Measurements from ENCODE around the gene APOBEC3H. TPM values are rescaled to one million over a fixed set of nuclear protein-coding genes. Genes with fewer than 3 reads are reported as not detected.

APOBEC3H gene
- total RNA-seq, 1 experiment from 2014 or later: 1.8 TPM

- no peak for TF ChIP-seq SRF (IDR thresholded peaks at IDR 0.05; ENCODE audit: low read depth)
- no peak for TF ChIP-seq ZFX (IDR thresholded peaks at IDR 0.05)
- no peak for TF ChIP-seq FOSL1 (IDR thresholded peaks at IDR 0.05; ENCODE audit: low read depth)
- no peak for TF ChIP-seq POLR2AphosphoS5 (IDR thresholded peaks at IDR 0.05; ENCODE audit: low read depth, low read length)
Measured at GRCh38 chr22:39091126-39092081, 5.6 kb upstream of the APOBEC3H start.

DNA sequence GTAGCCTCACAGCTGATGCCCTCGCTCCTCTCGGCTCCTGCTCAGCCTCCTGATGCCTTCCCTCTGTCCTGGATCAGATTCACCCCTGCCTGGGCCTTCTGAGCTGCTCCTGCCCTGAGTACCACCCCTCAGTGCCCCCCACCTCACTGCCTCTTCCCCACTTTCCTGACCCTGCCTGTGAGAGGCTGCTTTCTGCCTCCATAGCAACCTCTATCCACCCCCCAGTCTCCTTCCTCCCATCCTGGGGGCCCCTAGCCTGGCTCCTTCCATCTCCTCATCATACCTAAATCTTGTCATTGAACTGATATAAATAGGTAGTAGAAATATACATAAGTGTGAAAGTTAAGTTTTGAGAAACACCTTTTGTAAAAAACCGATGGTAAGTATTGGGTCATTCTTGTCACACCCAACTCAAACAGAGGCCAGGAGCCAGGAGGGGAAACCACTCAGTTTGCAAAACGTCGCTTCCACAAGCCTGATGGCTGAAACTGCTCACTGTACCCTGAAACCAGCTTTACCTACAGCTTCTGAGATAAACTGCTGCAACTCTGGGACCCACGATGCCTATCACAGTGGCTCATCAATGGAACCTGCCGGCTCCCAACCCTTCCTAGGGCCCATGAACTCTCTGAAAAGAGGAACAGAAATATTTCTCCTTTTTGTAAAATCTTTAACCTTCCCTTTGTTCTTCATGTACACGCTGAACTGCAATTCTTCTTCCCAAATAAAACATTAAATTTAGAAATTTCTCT, 4.8 kb upstream of the APOBEC3H start:
- Histone ChIP-seq H3K9me3 (ENCODE audit: control insufficient read depth in 1 of 2, insufficient read depth in 1 of 2, low read depth in 1 of 2, low read length in 2 of 2) (no peaks in the 10 kb centered on the region), H2AFZ (ENCODE audit: low read depth, low read length, poor library complexity, severe bottlenecking) (no peak overlapping the region), H3K4me2 (ENCODE audit: low read length) (no peak overlapping the region), H4K20me1 (ENCODE audit: insufficient read depth) (no peaks in the 10 kb centered on the region), H3K79me2 (ENCODE audit: insufficient read depth, low read length) (no peaks in the 10 kb centered on the region), H3K4me1 (ENCODE audit: control insufficient read depth in 1 of 2, insufficient read depth in 2 of 2, low read length in 2 of 2) (peaks cover 9 to 13% of the 10 kb centered on the region in 2 experiments), H3K9ac (ENCODE audit: low read length) (no peak overlapping the region), H3K27me3 (ENCODE audit: insufficient read depth, low read length) (no peaks in the 10 kb centered on the region), H3K36me3 (ENCODE audit: control insufficient read depth in 1 of 2, insufficient read depth in 2 of 2, low read length in 2 of 2) (no peaks in the 10 kb centered on the region), H3K27ac (ENCODE audit: low read depth, low read length) (no peak overlapping the region), H3K9me2 (ENCODE audit: insufficient read depth) (no peaks in the 10 kb centered on the region), H3K4me3 (replicated peaks in 1 of 2; ENCODE audit: low read depth in 1 of 2, low read length in 2 of 2) (no peak overlapping the region)
- CTCF ChIA-PET: no interaction called here
- RAD21 ChIA-PET (ENCODE audit: low non-redundant PET in 1 of 2, low total read pairs in 2 of 2, uncharacterized antibody in 2 of 2, unreplicated experiment in 2 of 2): no interaction called here
- intact Hi-C loops (cut with micrococcal nuclease): no loop called here
- POLR2A ChIA-PET: no interaction called here
- DNase-seq (ENCODE audit: low read depth, low spot score) (no peak), ATAC-seq (no peak)
- BruUV-seq (replicated peaks): no TSS peak
- TF ChIP-seq YY1 (IDR thresholded peaks at IDR 0.05; ENCODE audit: extremely low read depth, insufficient replicate concordance, low read depth, low read length) (no peak), FOSL1 (IDR thresholded peaks at IDR 0.05; ENCODE audit: low read depth) (no peak), ELF1 (IDR thresholded peaks at IDR 0.05; ENCODE audit: borderline replicate concordance, low read depth) (no peak), RAD21 (IDR thresholded peaks at IDR 0.05; ENCODE audit: low read depth) (no peak), EGR1 (IDR thresholded peaks at IDR 0.05; ENCODE audit: low read depth) (no peak), SIN3A (IDR thresholded peaks at IDR 0.05; ENCODE audit: low read depth) (no peak), SP1 (IDR thresholded peaks at IDR 0.05; ENCODE audit: low read depth) (no peak), JUND (IDR thresholded peaks at IDR 0.05) (no peak), EZH2phosphoT487 (IDR thresholded peaks at IDR 0.05; ENCODE audit: borderline replicate concordance) (no peak), CEBPB (IDR thresholded peaks at IDR 0.05; ENCODE audit: low read depth) (no peak)
- TF ChIP-seq, protein P1, sequence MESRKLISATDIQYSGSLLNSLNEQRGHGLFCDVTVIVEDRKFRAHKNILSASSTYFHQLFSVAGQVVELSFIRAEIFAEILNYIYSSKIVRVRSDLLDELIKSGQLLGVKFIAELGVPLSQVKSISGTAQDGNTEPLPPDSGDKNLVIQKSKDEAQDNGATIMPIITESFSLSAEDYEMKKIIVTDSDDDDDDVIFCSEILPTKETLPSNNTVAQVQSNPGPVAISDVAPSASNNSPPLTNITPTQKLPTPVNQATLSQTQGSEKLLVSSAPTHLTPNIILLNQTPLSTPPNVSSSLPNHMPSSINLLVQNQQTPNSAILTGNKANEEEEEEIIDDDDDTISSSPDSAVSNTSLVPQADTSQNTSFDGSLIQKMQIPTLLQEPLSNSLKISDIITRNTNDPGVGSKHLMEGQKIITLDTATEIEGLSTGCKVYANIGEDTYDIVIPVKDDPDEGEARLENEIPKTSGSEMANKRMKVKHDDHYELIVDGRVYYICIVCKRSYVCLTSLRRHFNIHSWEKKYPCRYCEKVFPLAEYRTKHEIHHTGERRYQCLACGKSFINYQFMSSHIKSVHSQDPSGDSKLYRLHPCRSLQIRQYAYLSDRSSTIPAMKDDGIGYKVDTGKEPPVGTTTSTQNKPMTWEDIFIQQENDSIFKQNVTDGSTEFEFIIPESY (IDR thresholded peaks at IDR 0.05; ENCODE audit: extremely low read depth, insufficient replicate concordance, low read length): no peak
- TF ChIP-seq, protein P2, sequence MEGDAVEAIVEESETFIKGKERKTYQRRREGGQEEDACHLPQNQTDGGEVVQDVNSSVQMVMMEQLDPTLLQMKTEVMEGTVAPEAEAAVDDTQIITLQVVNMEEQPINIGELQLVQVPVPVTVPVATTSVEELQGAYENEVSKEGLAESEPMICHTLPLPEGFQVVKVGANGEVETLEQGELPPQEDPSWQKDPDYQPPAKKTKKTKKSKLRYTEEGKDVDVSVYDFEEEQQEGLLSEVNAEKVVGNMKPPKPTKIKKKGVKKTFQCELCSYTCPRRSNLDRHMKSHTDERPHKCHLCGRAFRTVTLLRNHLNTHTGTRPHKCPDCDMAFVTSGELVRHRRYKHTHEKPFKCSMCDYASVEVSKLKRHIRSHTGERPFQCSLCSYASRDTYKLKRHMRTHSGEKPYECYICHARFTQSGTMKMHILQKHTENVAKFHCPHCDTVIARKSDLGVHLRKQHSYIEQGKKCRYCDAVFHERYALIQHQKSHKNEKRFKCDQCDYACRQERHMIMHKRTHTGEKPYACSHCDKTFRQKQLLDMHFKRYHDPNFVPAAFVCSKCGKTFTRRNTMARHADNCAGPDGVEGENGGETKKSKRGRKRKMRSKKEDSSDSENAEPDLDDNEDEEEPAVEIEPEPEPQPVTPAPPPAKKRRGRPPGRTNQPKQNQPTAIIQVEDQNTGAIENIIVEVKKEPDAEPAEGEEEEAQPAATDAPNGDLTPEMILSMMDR (IDR thresholded peaks at IDR 0.05 in 2 of 3, conservative IDR thresholded peaks at IDR 0.05 in 1 of 3; ENCODE audit: borderline replicate concordance in 1 of 3, insufficient read depth in 1 of 3, low read depth in 2 of 3, low read length in 2 of 3): no peak

More at GRCh38 chr22:39091126-39092081, 5.6 kb upstream of the APOBEC3H start:
- Histone ChIP-seq H3K4me2 (ENCODE audit: low read length) (no peak overlapping the region), H3K27me3 (ENCODE audit: insufficient read depth, low read length) (no peaks in the 10 kb centered on the region), H3K27ac (ENCODE audit: low read depth, low read length) (no peak overlapping the region), H4K20me1 (ENCODE audit: insufficient read depth) (no peaks in the 10 kb centered on the region), H3K4me3 (replicated peaks in 1 of 2; ENCODE audit: low read depth in 1 of 2, low read length in 2 of 2) (no peak overlapping the region), H3K9me3 (ENCODE audit: control insufficient read depth in 1 of 2, insufficient read depth in 1 of 2, low read depth in 1 of 2, low read length in 2 of 2) (no peaks in the 10 kb centered on the region), H3K9ac (ENCODE audit: low read length) (no peak overlapping the region), H3K79me2 (ENCODE audit: insufficient read depth, low read length) (no peaks in the 10 kb centered on the region), H2AFZ (ENCODE audit: low read depth, low read length, poor library complexity, severe bottlenecking) (no peak overlapping the region), H3K4me1 (ENCODE audit: control insufficient read depth in 1 of 2, insufficient read depth in 2 of 2, low read length in 2 of 2) (peaks cover 0 to 6% of the 10 kb centered on the region in 2 experiments; a peak in 2 of 4 replicates), H3K36me3 (ENCODE audit: control insufficient read depth in 1 of 2, insufficient read depth in 2 of 2, low read length in 2 of 2) (no peaks in the 10 kb centered on the region), H3K9me2 (ENCODE audit: insufficient read depth) (no peaks in the 10 kb centered on the region)
- BruUV-seq (replicated peaks): no TSS peak
- CTCF ChIA-PET: no interaction called here
- RAD21 ChIA-PET (ENCODE audit: low non-redundant PET in 1 of 2, low total read pairs in 2 of 2, uncharacterized antibody in 2 of 2, unreplicated experiment in 2 of 2): no interaction called here
- no peak for ATAC-seq
- intact Hi-C loops (cut with micrococcal nuclease): no loop called here
- DNase-seq (ENCODE audit: low read depth, low spot score): no peak
- POLR2A ChIA-PET: no interaction called here

All from HCT116 (cell line).